NCI-H1930 (cell line): ENCODE results near the gene KLHDC7B.
"Not testable (repeated sequence)": the region's sequence is repeated elsewhere in the genome, so short reads cannot be mapped to it uniquely, and the experiment has no call there.

Experiments
- DNase-seq, 2 experiments: peaks; one replicate each; lab custom pipeline; 2025; lab: John Stamatoyannopoulos, UW

Gene KLHDC7B

DNA sequence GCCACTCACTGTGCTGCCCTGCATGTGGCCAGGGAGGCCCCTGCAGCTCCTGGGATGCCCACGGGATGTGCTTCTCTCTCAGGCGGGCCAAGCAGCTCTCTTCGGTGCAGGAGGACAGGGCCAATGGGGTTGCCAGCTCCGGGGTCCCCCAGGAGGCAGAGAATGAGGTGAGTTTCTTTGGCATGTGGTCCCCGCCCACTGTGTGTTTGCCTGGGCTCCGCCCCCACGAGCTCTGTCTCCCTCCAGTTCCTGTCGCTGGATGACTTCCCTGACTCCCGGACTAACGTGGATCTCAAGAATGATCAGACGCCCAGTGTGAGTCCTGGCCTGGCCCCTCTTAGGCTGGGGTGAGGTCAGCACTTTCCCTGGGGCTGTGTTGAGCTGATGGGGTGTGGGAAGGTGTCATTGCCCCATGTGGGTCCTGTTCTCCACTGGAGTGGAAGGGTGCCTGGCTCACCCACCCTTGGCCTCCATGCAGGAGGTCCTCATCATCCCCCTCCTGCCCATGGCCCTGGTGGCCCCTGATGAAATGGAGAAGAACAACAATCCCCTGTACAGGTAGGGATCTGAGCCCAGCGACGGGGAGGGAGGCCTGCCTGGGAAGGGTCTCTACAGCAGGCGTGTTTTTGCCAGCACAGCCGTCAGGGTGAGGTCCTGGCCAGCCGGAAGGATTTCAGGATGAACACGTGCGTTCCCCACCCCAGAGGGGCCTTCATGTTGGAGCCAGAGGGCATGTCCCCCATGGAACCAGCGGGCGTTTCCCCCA, 28.0 kb upstream of the KLHDC7B start:
- DNase-seq, result no peak

DNA sequence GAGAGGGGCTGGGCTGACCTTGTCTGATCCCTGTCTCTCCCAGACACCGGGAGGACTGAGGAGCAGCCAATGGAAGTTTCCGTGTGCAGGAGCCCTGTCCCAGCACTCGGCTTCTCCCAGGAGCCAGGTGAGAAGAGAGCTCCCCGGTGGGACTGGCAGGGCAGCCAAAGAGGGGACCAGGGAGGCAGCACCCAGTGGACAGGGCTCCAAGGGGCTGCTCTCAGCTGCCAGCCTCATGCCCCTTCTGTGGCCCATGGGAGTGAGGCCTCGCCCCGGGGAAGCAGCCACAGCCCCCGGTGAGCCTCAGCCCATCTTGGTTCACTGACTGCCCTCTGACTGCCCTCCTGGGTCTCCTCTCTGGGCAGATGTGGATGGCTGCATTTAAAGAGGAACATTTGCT, 27.1 kb upstream of the KLHDC7B start:
- no peak for DNase-seq

DNA sequence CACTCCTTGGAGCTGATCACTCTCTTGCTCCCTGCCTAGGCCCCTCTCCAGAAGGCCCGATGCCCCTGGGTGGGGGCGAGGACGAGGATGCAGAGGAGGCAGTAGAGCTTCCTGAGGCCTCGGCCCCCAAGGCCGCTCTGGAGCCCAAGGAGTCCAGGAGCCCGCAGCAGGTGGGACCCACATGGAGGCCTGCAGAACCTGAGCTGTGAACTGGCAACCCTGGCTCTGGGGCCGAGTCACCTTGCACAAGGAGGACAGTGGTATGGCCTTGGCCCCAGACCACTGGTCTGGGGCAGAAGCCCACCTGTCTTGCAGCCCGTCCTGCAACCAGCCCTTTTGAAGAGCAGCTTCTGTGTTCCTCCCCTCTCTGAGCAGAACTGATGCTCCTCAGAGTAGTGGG, 26.5 kb upstream of the KLHDC7B start:
- DNase-seq, result no peak

- not testable (repeated sequence) for DNase-seq
Measured at GRCh38 chr22:50520184-50520583, 25.5 kb upstream of the KLHDC7B start.

- no peak for DNase-seq
Measured at GRCh38 chr22:50520826-50521453, 24.8 kb upstream of the KLHDC7B start.

DNA sequence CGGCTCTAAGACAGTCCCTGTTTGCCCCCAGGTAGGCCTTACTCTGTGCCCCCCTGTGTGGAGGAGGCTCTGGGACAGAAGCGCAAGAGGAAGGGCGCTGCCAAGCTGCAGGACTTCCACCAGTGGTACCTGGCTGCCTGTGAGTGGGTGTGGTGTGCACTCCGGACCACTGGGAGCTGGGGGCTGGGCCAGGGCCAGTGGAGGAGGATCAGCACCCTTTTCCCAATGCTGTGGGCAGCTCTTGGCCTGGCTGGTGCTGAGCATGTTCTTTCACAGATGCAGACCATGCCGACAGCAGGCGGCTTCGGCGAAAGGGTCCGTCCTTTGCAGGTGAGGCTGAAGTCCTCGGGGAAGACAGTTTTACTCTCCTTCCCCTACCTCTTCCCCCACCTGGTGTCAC, 24.0 kb upstream of the KLHDC7B start:
- DNase-seq, result no peak

DNA sequence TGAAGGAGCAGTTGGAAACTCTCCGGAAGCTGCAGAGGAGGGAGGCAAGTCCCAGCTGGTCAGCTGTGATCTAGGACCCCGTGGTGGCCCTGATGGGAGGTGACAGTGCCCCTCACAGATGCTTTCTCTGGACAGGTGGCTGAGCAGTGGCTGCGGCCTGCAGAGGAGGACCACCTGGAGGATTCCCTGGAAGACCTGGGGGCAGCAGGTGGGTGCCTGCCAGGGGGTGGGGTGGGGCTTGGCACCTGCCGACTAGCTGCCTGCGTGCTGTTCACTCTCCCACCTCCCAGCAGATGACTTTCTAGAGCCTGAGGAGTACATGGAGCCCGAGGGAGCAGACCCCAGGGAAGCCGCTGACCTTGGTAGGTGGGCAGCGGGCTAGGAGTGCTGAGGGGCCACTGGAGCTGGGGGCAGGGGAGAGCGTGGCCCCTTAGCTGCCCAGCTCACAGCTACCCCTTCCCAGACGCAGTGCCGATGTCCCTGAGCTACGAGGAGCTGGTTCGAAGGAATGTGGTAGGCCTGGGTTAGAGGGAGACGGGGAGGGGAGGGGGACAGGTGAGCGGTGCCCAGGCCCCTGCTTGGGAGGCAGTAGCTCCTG, 23.4 kb upstream of the KLHDC7B start:
- no peak for DNase-seq

DNA sequence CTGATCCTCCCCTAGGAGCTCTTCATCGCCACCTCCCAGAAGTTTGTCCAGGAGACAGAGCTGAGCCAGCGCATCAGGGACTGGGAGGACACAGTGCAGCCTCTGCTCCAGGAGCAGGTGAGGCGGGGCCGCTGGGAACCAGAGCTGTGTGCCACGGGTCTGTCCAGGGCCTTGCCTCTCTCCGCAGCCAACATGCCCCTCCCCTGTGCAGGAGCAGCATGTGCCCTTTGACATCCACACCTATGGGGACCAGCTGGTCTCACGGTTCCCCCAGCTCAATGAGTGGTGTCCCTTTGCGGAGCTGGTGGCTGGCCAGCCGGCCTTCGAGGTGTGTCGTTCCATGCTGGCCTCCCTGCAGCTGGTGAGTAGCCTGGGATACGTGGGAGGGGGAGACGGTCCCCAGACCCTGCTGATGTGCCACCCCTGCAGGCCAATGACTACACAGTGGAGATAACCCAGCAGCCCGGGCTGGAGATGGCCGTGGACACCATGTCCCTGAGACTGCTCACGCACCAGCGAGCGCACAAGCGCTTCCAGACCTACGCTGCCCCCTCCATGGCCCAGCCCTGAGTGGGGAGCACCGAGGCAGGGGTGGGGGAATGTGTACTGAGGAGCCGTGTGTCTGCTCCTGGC, 22.8 kb upstream of the KLHDC7B start:
- DNase-seq, result no peak

- DNase-seq, result no peak
Measured at GRCh38 chr22:50523458-50523805, 22.3 kb upstream of the KLHDC7B start.

DNA sequence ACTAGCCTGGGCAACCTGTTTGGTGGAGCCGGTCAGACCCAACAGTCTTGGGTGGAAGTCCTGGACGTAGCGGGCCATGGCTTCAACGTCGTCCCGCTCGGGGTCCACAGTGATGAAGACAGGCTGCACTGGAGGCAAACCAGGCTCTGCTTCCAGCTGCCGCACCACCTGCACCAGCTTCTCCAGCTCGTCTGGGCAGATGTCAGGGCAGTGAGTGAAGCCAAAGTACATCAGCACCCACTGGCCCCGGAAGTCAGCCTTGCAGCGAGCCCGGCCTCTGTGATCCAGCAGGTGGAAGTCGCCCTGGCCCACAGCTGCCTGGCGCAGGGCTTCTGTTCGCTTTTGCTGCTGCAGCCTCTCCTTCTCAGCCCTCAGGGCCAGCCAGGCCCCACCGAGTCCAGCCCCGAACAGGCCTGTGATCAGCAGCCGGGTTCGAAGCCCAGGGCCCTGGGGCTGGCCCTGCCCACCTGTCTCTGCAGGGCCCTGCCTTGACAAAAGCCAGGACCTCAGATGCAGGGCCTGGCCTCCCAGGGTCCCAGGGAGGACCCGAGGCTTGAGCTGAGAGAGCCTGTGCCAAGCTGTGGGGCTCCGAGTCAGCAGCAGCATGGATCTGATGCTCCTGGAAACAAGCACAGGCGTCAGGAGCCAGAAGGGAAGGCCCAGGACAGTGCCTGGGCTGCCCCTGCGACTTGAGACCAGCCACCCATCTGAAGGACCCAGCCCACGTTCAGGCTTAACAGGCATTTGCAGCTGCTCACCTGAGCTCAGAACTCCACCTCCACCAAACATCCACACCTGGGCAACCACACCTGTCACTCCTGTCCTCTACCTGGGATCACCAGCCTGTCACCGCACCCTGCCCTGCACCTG, 21.7 kb upstream of the KLHDC7B start:
- DNase-seq, result no peak

DNA sequence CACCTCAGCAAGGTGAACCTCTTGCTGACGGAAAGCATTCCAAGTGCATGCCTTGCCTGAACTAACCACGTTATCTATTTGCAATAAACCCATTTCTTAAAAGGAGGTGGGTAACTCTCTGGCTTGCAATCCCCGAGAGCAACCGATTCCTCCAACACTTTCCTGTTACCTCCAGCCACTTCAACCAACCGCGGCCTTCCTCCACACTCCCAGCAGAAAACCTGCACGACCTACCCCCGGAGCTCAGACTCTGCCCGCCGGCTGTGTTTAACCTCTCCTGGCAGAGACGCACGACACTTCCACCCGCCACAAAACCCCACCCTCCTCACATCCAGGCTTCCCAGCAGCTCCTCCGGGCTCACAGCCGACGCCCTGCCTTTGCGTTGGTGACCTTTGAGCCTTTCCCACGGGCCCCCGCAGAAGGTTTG, 21.0 kb upstream of the KLHDC7B start:
- no peak for DNase-seq

GRCh38 chr22:50525104-50525857, 20.4 kb upstream of the KLHDC7B start, which contains the start of gene SCO2:
TSS of gene SCO2 (minus strand) at chr22:50525598. CDS start at chr22:50524411, 1,187 bp downstream.
- peak; percentile 91 to 98 for DNase-seq

GRCh38 chr22:50525858-50526107, 19.9 kb upstream of the KLHDC7B start:
- no peak for DNase-seq

GRCh38 chr22:50526108-50526833, 19.4 kb upstream of the KLHDC7B start:
- peak; percentile 68 to 75 for DNase-seq

DNA sequence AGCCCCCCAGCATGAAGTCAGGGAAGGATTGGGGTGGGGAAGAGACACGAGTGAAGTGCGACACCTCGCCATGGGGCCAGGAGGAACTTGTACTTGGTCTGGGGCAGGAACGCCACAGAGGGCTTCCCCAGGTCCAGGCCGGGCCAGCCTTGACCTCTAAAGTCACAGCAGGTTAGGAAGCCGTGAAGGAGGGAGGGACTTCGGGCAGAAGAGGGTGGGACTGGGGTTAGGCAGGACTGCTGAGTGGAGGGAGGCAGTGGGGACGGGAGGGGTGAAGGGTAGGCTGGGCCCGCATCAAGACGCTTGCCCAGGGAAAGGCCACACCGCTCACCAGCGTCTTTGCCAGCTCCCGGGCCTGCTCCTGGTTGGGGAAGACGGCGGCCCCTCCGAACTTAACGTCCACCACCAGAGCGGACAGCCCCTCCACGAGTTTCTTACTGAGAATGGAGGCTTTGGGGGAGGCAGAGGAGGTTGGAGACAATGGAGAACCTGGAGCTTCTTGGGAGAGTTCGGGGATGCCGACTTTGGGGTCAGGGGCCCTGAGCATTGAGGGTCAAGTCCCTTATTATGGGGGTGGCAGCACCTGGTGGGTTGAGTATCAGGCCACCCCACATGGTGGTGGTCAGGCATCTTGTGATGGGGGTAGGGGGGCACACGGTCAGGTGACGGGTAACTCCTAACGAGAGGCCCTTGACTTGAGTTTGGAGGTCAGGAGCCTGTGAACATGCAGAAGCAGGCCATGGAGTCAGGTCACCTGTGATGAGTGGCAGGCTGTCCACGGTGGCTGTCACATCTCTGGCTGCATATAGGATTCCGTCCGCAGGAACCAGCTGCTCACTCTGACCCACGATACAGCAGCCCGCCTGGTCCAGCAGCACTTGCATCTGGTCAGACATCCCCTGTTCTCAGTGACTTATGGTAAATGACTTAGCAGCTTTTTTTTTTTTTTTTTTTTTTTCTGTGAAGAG, 18.6 kb upstream of the KLHDC7B start:
- DNase-seq, result no peak

GRCh38 chr22:50527921-50528681, 17.6 kb upstream of the KLHDC7B start:
- no peak for DNase-seq

DNA sequence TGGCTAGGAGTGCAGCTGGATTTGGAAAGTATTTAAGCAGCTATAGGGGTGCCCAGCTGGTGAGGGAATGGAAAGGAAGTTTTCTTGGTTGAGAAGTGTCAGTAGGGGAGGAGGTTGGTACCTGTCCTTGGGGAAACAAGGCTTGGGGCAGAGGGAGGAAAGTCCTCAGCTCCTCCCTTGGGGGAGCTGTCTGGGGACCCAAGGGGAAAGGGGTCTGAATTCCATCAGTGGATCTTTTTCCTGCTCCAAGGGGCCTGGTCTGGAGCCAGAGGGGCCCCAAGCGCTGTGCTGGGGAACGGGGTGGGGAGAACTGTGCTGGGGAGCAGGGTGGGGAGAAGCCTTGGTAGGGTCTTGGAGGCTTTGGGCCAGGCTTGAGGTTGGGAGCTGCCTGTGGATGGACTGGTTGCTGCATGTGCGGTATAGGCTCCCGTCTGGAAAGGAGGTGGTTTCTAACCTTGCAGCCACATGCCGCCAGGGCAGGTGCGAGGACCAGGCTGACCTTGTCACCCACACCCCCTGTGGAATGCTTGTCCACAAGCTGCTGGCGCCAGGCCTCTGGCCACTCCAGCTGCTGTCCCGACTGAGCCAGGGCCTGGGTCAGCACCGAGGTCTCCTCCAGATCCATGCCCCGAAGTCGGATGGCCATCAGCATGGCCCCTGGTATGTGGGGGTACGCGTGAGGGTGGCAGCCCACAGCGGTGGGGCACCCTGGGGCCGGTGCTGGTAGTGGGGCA, 16.9 kb upstream of the KLHDC7B start:
- no peak for DNase-seq

GRCh38 chr22:50529416-50529896, 16.2 kb upstream of the KLHDC7B start:
- no peak for DNase-seq
